Measurements from ENCODE around the gene PGRMC2. TPM values are rescaled to one million over a fixed set of nuclear protein-coding genes. Genes with fewer than 3 reads are reported as not detected.
"Not testable (repeated sequence)": the region's sequence is repeated elsewhere in the genome, so short reads cannot be mapped to it uniquely, and the experiment has no call there.

PGRMC2 gene
- total and polyA plus RNA-seq, 5 experiments from 2014 or later: 17.3 to 47.5 (median 20.1) TPM

GRCh38 chr4:128282516-128282915 lies 5.1 kb downstream of the PGRMC2 start:
- peaks cover 19 to 71% (median 54%) of the 10 kb centered on the region in 4 donors for H3K4me1 Mint-ChIP-seq
- peak overlapping the region in 1 of 10 donors; percentile 53 for H3K27ac Mint-ChIP-seq
- H3K36me3 Mint-ChIP-seq: peaks cover 0 to 20% (median 9%) of the 10 kb centered on the region in 3 donors
- POLR2A ChIA-PET: no interaction called here
- H3K27me3 Mint-ChIP-seq: no peaks in the 10 kb centered on the region
- no peak for ATAC-seq
- DNase-seq: no peak
- no peaks in the 10 kb centered on the region for H3K9me3 Mint-ChIP-seq
- no peak overlapping the region for H3K4me3 Mint-ChIP-seq

DNA sequence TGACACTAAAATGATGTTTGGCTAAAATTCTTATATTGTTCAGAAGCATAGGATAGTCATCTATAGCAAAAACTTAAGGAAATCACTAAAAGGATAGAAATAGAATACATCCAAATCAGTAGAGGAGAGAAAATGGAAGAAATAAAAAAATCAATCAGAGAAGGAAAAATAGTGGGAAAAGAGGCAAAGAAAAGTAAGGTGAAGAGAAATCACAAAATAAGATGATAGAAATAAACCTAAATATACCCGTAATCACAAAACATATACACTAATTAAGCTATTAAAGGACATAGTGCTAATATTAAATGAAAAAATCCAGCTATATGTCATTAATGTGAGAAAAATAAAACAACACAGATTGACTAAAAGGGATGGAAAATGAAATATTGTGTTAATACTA lies 6.3 kb downstream of the PGRMC2 start:
- ATAC-seq: no peak
- POLR2A ChIA-PET: no interaction called here
- Mint-ChIP-seq H3K27me3 (no peaks in the 10 kb centered on the region), H3K27ac (peak overlapping the region in 2 of 10 donors; percentile 42 to 51), H3K9me3 (no peaks in the 10 kb centered on the region), H3K4me3 (no peak overlapping the region), H3K4me1 (peaks cover 16 to 65% (median 49%) of the 10 kb centered on the region in 4 donors), H3K36me3 (peaks cover 0 to 20% (median 9%) of the 10 kb centered on the region in 3 donors)
- DNase-seq: no peak

GRCh38 chr4:128279624-128280225 lies 7.9 kb downstream of the PGRMC2 start:
- ATAC-seq: no peak
- Mint-ChIP-seq H3K27me3 (no peaks in the 10 kb centered on the region), H3K4me3 (no peak overlapping the region), H3K9me3 (no peaks in the 10 kb centered on the region), H3K36me3 (peaks cover 0 to 16% (median 11%) of the 10 kb centered on the region in 3 donors), H3K27ac (peak overlapping the region in 2 of 10 donors; percentile 34 to 56), H3K4me1 (peaks cover 9 to 51% (median 36%) of the 10 kb centered on the region in 4 donors)
- POLR2A ChIA-PET: no interaction called here
- DNase-seq: no peak

- no peak overlapping the region for H3K4me3 Mint-ChIP-seq
- peaks cover 10 to 43% (median 29%) of the 10 kb centered on the region in 4 donors for H3K4me1 Mint-ChIP-seq
- ATAC-seq (no peak), DNase-seq (no peak)
- peaks cover 0 to 17% (median 5%) of the 10 kb centered on the region in 3 donors for H3K36me3 Mint-ChIP-seq
- POLR2A ChIA-PET: no interaction called here
- H3K27ac Mint-ChIP-seq: peak overlapping the region in 1 of 10 donors; percentile 11
- H3K27me3 Mint-ChIP-seq: no peaks in the 10 kb centered on the region
- no peaks in the 10 kb centered on the region for H3K9me3 Mint-ChIP-seq
Measured at GRCh38 chr4:128277856-128278255, 9.8 kb downstream of the PGRMC2 start.

GRCh38 chr4:128275346-128275745 lies 12.3 kb downstream of the PGRMC2 start:
- H3K4me3 Mint-ChIP-seq: no peak overlapping the region
- POLR2A ChIA-PET: no interaction called here

GRCh38 chr4:128271551-128271950 lies 16.1 kb downstream of the PGRMC2 start:
- Mint-ChIP-seq H3K27me3 (no peaks in the 10 kb centered on the region), H3K27ac (peak overlapping the region in 2 of 10 donors; percentile 44 to 58), H3K9me3 (peaks cover 0 to 1% (median 0%) of the 10 kb centered on the region in 9 donors), H3K4me3 (no peak overlapping the region), H3K36me3 (peaks cover 0 to 36% (median 2%) of the 10 kb centered on the region in 3 donors), H3K4me1 (peaks cover 0 to 8% (median 3%) of the 10 kb centered on the region in 4 donors)
- POLR2A ChIA-PET: no interaction called here
- DNase-seq: no peak
- ATAC-seq: no peak

More at GRCh38 chr4:128275346-128275745, 12.3 kb downstream of the PGRMC2 start:
- H3K9me3 Mint-ChIP-seq: no peaks in the 10 kb centered on the region
- peaks cover 4 to 21% (median 12%) of the 10 kb centered on the region in 4 donors for H3K4me1 Mint-ChIP-seq
- ATAC-seq (no peak), DNase-seq (no peak)
- H3K27ac Mint-ChIP-seq: no peak overlapping the region
- H3K36me3 Mint-ChIP-seq: peaks cover 0 to 34% (median 2%) of the 10 kb centered on the region in 3 donors
- H3K27me3 Mint-ChIP-seq: no peaks in the 10 kb centered on the region

DNA sequence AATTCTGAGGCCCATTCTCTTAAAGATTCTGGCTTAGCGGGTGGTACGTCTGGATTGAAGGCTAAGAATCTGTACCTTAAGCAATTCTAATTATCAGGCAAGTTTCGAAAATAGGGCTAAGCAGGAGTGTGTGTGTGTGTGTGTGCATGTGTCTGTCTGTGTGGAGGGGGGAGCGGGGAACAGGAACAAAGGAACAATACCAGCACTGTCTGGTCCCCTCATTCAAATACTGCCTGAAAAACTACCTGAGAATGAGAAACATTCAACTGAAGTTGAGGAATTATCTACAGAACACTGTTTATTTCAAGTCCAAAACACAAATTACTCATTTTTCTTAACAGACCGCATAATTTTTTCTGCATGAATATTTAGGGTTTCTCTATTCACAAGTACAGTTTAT lies 18.6 kb downstream of the PGRMC2 start:
- peaks cover 0 to 31% (median 0%) of the 10 kb centered on the region in 3 donors for H3K36me3 Mint-ChIP-seq
- POLR2A ChIA-PET: no interaction called here
- DNase-seq (no peak), ATAC-seq (no peak)
- peaks cover 0 to 17% (median 5%) of the 10 kb centered on the region in 9 donors for H3K9me3 Mint-ChIP-seq
- peaks cover 0 to 6% (median 2%) of the 10 kb centered on the region in 4 donors for H3K4me1 Mint-ChIP-seq
- H3K27me3 Mint-ChIP-seq: no peaks in the 10 kb centered on the region
- H3K27ac Mint-ChIP-seq: peak overlapping the region in 3 of 10 donors; percentile 9 to 66 (median 63)
- H3K4me3 Mint-ChIP-seq: no peak overlapping the region

DNA sequence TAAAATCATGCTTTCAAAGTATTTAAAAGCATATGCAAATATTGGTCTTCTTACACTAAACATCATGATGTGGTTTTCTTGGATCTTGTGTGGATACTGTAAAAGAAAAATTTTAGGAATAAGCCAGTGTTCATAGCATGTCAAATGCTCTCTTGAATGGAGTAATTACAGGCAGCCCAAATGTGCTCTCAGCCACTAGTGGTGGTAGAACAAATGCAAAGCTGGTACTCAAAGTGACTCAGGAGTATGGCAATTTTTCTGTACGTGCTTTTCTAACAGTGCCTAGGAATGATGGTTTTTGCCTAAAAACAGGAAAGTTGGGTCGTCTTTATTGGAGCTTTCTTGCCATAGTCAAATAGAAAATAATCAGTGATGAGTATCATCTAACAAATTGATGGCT lies 19.9 kb downstream of the PGRMC2 start:
- H3K4me1 Mint-ChIP-seq: peaks cover 0 to 2% (median 0%) of the 10 kb centered on the region in 4 donors
- no peak overlapping the region for H3K4me3 Mint-ChIP-seq

DNA sequence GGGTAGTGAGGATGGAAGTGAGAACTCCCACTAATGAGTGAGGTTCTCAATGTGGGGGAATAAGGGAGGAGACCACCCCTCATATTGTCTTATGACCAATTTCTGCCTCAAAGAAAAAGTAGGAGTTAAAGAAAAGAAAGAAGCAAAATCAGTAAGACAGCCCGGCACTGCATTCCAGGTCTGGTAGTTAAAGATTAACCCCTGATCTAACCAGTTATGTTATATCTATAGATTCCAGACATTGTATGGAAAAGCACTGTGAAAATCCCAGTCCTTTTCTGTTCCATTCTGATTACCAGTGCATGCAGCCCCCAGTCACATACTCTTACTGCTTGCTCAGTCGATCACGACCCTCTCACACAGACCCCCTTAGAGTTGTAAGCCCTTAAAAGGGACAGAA lies 20.4 kb downstream of the PGRMC2 start:
- POLR2A ChIA-PET, H3K4me3 Mint-ChIP-seq: not testable (repeated sequence)

More for the DNA sequence above, 19.9 kb downstream of the PGRMC2 start:
- no peak for DNase-seq
- no peak for ATAC-seq
- peaks cover 0 to 25% (median 9%) of the 10 kb centered on the region in 9 donors for H3K9me3 Mint-ChIP-seq
- no peak overlapping the region for H3K27ac Mint-ChIP-seq
- POLR2A ChIA-PET: no interaction called here
- H3K36me3 Mint-ChIP-seq: peaks cover 2 to 25% (median 5%) of the 10 kb centered on the region in 3 donors
- no peaks in the 10 kb centered on the region for H3K27me3 Mint-ChIP-seq

DNA sequence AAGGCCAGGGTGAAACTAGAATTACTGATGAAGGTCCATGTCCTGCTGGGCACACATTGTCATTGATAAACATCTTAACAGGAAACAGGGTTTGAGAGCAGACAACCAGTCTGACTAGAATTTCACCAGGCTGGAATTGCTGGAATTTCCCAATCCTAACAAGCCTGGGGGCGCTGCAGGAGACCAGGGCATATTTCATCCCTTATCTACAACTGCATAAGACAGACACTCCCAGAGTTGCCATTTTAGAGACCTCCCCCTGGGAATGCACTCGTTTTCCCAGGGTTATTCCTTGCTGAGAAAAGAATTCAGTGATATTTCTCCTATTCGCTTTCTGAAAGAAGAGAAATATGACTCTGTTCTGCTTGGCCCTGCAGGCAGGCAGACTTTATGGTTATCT lies 22.1 kb downstream of the PGRMC2 start:
- H3K36me3 Mint-ChIP-seq, H3K27me3 Mint-ChIP-seq, H3K27ac Mint-ChIP-seq, POLR2A ChIA-PET, H3K4me3 Mint-ChIP-seq, H3K4me1 Mint-ChIP-seq, ATAC-seq, DNase-seq: not testable (repeated sequence)
- peaks cover 0 to 25% (median 9%) of the 10 kb centered on the region in 9 donors for H3K9me3 Mint-ChIP-seq

More for the DNA sequence above, 20.4 kb downstream of the PGRMC2 start:
- not testable (repeated sequence) for ATAC-seq, H3K27me3 Mint-ChIP-seq, DNase-seq, H3K4me1 Mint-ChIP-seq, H3K27ac Mint-ChIP-seq
- peaks cover 0 to 25% (median 9%) of the 10 kb centered on the region in 9 donors for H3K9me3 Mint-ChIP-seq
- H3K36me3 Mint-ChIP-seq: peaks cover 2 to 20% (median 5%) of the 10 kb centered on the region in 3 donors

- H3K36me3 Mint-ChIP-seq, DNase-seq, H3K4me3 Mint-ChIP-seq, ATAC-seq, H3K4me1 Mint-ChIP-seq, H3K27ac Mint-ChIP-seq: not testable (repeated sequence)
- Mint-ChIP-seq H3K9me3 (peaks cover 0 to 11% (median 2%) of the 10 kb centered on the region in 9 donors), H3K27me3 (peaks cover 4 to 18% (median 6%) of the 10 kb centered on the region in 5 donors)
- POLR2A ChIA-PET: interaction anchor here (0.6 kb wide), 1 partner anchor 19 kb away, joined by 3 read pairs; no protein-coding TSS in a partner anchor
Measured at GRCh38 chr4:128259889-128260288, 27.7 kb downstream of the PGRMC2 start.

- DNase-seq, H3K27ac Mint-ChIP-seq, ATAC-seq, H3K4me1 Mint-ChIP-seq, H3K9me3 Mint-ChIP-seq, POLR2A ChIA-PET, H3K4me3 Mint-ChIP-seq, H3K36me3 Mint-ChIP-seq: not testable (repeated sequence)
- peaks cover 8 to 34% (median 12%) of the 10 kb centered on the region in 5 donors for H3K27me3 Mint-ChIP-seq
Measured at GRCh38 chr4:128258166-128258565, 29.4 kb downstream of the PGRMC2 start.

DNA sequence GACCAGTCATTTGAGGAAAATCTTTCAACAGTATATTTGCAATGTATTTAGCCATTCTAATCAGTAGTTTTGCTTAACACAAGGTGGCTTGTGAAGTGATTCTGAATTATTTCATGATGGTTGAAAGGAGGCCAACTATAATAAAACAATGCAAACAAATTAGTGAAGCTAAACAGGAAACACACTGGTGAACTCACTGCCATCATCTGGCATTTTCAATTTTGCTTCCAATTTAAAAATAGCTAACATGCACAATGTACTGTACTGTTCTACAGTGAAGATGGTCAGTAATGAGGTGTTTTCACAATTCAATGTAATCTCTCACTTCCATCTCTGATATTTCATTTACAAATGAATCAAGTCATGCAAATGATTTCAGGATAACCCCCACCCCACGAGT lies 31.1 kb downstream of the PGRMC2 start:
- Mint-ChIP-seq H3K9me3 (no peaks in the 10 kb centered on the region), H3K36me3 (peaks cover 0 to 4% (median 0%) of the 10 kb centered on the region in 3 donors), H3K4me3 (no peak overlapping the region), H3K27ac (no peak overlapping the region), H3K4me1 (no peaks in the 10 kb centered on the region), H3K27me3 (peaks cover 8 to 34% (median 12%) of the 10 kb centered on the region in 5 donors)
- ATAC-seq (no peak), DNase-seq (no peak)
- POLR2A ChIA-PET: no interaction called here

Measured in naive thymus-derived CD8-positive, alpha-beta T cell (primary cell).